Limb (tissue), 2 donors: ENCODE data around the gene CLCA2.
"Not testable (repeated sequence)": the region's sequence is repeated elsewhere in the genome, so short reads cannot be mapped to it uniquely, and the experiment has no call there.

ENCODE experiments used
- DNase-seq, 2 donors: peaks; one replicate each; pipeline ENCODE4 v3.0.0-alpha.2; 2016; ENCODE audit errors: extremely low spot score in 2 of 2

CLCA2 gene

GRCh38 chr1:86472767-86473166, 48.8 kb downstream of the CLCA2 start:
- DNase-seq, result no peak

GRCh38 chr1:86477256-86477655, 53.3 kb downstream of the CLCA2 start:
- no peak for DNase-seq

DNA sequence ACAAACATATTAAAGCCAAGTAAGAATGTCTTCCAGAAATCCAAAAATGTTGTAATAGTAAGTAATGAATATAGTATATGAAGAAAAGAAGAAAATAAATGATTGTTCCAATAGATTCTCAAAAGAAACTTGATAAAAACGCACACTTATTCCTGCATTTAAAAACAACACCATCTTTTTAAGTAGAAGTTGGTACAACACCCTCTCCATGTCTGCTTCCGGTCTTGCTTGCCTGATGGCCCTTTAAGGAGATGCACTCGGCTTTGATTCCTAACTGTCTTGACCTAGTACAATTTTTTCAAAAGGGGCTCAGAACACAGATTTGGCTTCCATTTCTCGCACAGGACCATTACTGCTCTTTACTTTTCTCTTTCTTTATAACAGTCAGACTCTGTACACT, 53.7 kb downstream of the CLCA2 start:
- no peak for DNase-seq

DNA sequence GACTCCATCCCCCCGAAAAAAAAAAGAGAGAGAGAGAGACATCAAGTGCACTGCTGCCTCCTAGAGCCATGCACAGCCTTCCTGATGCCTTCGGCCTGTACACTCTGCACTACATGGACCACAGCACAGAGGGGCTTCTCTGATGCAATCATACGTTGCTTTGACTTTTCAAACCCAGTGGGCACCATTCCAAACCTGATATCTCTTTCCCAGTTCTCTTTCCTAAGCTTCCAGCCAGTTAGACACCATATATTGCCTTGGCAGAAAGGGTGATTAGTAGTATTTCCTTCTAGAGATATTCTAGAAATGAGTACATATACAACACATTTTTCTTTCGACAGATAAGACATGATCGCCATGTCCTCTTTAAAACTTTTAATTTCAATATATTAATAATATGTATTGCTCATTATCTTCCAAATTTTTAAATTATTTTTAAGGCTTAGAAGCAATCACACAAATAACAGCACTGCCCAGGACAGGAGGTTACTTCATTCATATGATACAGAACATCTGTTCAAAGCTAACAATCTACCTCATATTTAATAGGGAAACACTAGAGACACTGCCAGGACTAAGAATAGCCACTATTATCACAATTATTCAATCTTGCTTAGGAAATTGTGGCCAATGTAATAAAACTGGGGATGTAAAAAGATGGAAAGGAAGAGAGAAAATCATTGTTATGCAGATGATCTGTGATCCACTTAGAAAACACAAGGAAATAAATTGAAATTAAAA, 54.6 kb downstream of the CLCA2 start:
- DNase-seq, result no peak

DNA sequence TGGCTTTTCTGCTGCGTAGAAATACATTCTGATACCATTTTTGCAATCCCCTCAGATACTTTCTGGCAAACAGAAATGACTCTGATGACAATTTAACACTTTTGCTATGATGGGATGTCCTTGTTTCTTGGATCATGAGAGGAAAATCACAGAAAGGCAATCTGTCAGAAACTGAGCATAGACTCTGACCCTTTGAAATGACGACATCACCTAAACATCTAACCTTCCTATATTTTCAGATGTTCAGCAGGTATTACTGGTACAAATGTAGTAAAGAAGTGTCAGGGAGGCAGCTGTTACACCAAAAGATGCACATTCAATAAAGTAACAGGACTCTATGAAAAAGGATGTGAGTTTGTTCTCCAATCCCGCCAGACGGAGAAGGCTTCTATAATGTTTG, 58.0 kb downstream of the CLCA2 start:
- no peak for DNase-seq

DNA sequence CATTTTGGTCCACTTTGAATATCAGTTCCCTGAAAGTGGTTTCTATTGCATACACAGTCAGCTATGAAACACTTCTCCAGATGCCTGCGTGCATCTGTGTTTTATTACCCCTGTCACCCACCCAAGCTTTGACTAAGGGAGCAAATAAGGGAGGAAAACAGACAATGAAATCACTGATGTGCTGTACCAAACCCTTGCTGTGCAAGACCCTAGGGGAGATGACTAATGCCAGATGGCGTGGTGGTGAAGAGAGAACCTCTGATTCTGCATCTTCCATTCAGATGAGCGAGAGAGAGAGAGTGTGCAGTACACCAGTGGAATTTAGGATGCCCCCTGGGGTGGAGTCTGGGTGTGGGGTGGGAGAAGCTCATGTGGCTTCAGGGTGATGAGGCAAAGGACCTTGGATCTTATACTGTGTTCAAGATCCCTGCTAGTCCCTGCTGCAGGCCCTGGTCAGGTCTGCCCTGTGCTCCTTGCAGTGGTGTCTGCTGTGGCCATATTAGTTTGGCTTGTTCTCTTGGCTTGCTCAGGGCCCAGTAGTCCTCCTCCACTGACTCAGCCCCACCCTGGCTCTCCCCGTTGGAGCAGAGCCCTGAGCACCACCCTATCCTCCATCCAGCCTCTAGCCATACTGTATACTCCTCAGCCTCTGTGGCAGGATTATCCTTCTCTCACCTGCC, 63.3 kb downstream of the CLCA2 start:
- peak in 1 of 2 donors; percentile 28 for DNase-seq

GRCh38 chr1:86487811-86488141, 63.8 kb downstream of the CLCA2 start:
- no peak for DNase-seq

DNA sequence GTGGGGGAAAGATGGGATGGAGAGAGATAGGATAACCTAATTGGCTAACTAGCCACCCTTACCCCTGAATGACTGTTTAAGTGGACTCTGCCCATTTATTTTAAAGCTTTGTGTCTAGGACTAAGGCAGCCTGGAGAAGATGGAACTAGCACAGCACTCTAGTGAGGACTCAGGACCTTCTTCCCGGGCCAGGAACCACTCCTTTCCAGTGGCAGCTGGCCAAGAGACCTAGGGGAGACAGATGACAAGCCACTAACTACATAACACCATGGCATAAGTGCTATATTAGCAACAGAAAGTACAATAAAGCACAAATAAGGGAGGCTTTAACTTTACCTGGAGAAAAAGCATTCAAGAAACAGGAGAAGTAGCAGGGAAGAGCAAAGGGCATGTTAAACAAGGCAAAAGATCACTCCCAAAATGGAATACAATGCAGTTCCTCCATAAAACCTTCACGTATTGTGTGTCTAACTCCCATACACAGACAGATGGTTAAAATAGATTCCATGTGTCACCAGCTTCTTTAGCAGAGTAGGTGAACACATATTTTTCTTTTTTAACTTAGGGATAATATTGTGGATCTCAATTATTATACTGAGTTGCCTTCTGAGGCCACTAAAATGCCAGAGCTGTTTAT, 65.4 kb downstream of the CLCA2 start:
- no peak for DNase-seq

- no peak for DNase-seq
Observed at GRCh38 chr1:86491171-86491950, 67.4 kb downstream of the CLCA2 start.

GRCh38 chr1:86498281-86498680, 74.3 kb downstream of the CLCA2 start:
- DNase-seq, result no peak

GRCh38 chr1:86499987-86500593, 76.1 kb downstream of the CLCA2 start:
- DNase-seq, result no peak

GRCh38 chr1:86500714-86501113, 76.7 kb downstream of the CLCA2 start:
- no peak for DNase-seq

DNA sequence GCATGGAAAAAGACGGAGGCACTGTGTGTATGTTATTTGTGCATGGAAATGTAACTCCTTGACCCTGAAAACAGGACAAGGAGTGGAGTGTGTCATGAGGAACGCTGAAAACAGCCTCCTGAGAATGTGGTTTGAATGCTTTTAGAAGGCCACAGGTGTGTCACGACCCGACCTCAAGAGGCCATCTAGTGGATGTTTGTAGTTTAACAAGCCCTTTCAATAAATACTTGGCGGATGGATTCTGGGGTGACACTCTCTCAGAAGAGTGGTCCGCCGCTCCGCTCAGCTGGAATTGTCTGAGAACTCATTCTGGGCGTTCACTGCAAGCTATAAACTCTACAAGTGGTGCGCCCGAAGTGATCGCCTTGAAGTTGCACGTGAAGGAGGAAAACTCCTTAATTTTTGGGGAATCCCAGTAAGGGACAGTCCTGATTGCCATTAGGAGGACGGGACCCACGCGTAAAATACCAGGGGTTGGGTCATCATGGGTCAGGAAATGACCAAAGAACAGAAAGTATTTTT, 78.2 kb downstream of the CLCA2 start:
- DNase-seq, result not testable (repeated sequence)

DNA sequence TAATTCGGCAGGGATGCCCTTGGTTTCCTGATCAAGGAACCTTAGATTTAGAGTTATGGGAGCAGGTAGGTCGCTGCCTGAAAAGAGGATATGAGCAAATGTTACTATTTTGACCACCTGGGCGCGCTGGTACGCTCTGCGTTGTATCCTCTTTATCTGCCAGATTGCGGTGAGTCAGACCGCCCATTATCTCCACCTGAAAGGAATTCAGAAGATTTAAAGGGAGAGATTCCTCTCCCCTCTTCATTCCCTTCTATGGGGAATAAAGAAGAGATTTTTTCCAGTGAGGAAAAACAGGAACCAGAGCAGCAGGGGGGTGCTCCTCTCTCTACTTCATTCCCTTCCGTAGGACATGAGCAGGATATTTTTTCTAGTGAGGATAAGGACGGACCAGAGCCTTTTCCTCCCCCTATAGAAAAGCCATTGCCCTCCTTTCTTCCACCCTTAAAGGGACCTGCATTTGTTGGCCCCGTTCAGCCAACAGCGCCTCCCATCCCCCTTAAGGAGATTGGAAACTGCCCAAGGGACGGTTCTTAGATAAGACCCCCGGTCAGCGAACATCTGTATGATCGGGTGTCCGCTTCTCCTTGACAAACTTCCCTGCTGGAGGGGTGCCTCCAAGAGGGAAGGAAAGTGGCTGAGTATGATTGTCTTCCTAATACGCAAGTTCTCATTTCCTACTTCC, 78.9 kb downstream of the CLCA2 start:
- no peak for DNase-seq

DNA sequence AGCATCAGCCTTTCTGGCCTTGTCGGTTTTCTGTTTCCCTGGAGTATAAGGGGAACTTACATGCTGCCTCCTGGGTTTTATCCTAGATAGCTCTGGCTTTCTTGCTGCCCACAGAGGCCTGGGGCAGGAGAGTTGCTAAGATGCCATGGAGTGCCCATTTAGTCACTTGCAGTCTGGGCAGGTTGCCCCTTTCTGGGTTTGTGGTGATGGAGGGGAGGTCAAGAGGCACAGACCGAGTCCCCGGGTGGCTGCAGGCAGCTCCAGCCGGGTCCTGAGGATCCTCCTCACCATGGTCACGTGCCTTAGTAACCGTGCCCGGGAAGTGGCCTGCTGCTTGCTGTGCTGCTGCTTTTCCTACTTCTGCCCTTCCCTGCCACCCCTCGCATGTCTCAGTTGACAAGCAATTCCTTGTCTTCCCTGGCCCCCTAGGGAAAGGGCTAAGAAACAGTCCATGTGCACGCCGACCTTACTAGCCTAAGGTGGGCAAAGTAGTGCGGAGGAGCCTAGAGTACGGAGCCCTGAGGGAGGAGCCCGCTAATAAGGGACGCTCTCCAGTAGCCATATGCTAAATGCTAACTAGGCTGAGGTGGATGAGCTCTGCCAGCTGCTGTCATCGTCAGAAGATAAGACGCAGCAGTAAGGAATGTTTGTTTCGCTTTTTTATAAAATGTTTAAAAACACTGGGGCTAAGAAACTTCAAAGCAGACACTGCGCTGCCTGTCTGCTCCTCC, 79.6 kb downstream of the CLCA2 start:
- no peak for DNase-seq

GRCh38 chr1:86504137-86504479, 80.1 kb downstream of the CLCA2 start:
- DNase-seq, result no peak

GRCh38 chr1:86504895-86505563, 81.1 kb downstream of the CLCA2 start:
- DNase-seq, result no peak

- no peak for DNase-seq
Observed at GRCh38 chr1:86505564-86505902, 81.6 kb downstream of the CLCA2 start.
